IMR-90 (cell line): ENCODE measurements around the gene FUS. TPM values are rescaled to one million over a fixed set of nuclear protein-coding genes. Genes with fewer than 3 reads are reported as not detected.

Source experiments
- ATAC-seq: fragments of 200-7000 bp; cut with Tn5 transposase; 2 replicates; pipeline ENCODE4 v1.9.1; 2020; ENCODE audit warnings: low read depth, mild to moderate bottlenecking, moderate library complexity
- BruUV-seq: library from RNA; stranded (reverse); fragments of 400-500 nt; replicated peaks from 2 replicates; lab custom pipeline; 2021; lab: Mats Ljungman, UMichigan
- CTCF ChIA-PET: fragments of 300-600 bp; formaldehyde crosslinking; extraction: SDS; loops from one replicate; lab custom pipeline; 2021; ENCODE audit warnings: antibody characterized with exemption; lab: Yijun Ruan, JAX
- POLR2A ChIA-PET: fragments of 300-600 bp; sonication (Branson Sonifier 250); formaldehyde crosslinking; loops from one replicate; lab custom pipeline; 2022; ENCODE audit warnings: antibody characterized with exemption; ENCODE audit not compliant: unreplicated experiment; lab: Charles Lee
- DNase-seq: peaks from one replicate; pipeline ENCODE4 v3.0.0; 2013
- H2AFZ ChIP-seq: replicated peaks from 2 replicates; pipeline ENCODE3; 2013; ENCODE audit warnings: low read length, mild to moderate bottlenecking; ENCODE audit not compliant: poor library complexity
- H2AK5ac ChIP-seq: 2 replicates; pipeline ENCODE4 v1.6.1; 2013; ENCODE audit warnings: low read depth, low read length, inconsistent platforms
- H2AK9ac ChIP-seq: replicated peaks from 2 replicates; pipeline ENCODE3; 2013; ENCODE audit warnings: mild to moderate bottlenecking, low read depth, low read length, moderate library complexity; ENCODE audit not compliant: poor library complexity
- H2BK120ac ChIP-seq: 2 replicates; pipeline ENCODE4 v1.6.1; 2013; ENCODE audit warnings: low read depth, low read length, inconsistent platforms
- H2BK15ac ChIP-seq: 3 replicates; pipeline ENCODE4 v1.6.1; 2013; ENCODE audit warnings: low read depth, low read length, inconsistent platforms
- H2BK20ac ChIP-seq: 2 replicates; pipeline ENCODE4 v1.6.1; 2013; ENCODE audit warnings: low read depth, mild to moderate bottlenecking, inconsistent platforms, low read length, moderate library complexity
- H2BK5ac ChIP-seq: 2 replicates; pipeline ENCODE4 v1.6.1; 2013; ENCODE audit warnings: mild to moderate bottlenecking, low read depth, low read length, inconsistent platforms; ENCODE audit not compliant: poor library complexity, severe bottlenecking
- H3K14ac ChIP-seq: replicated peaks from 2 replicates; pipeline ENCODE4 v1.6.1; 2013; ENCODE audit warnings: low read depth, low read length, inconsistent platforms
- H3K18ac ChIP-seq: 2 replicates; pipeline ENCODE4 v1.6.1; 2013; ENCODE audit warnings: low read depth, low read length, control low read depth
- H3K23ac ChIP-seq: 2 replicates; pipeline ENCODE4 v1.6.1; 2013; ENCODE audit warnings: low read depth, low read length, inconsistent platforms
- H3K27ac ChIP-seq: 2 replicates; pipeline ENCODE4 v1.5.1; 2013; ENCODE audit warnings: mild to moderate bottlenecking, control low read depth, low read length; ENCODE audit not compliant: insufficient read depth
- H3K27me3 ChIP-seq: 2 replicates; pipeline ENCODE4 v1.6.1; 2013; ENCODE audit warnings: low read length; ENCODE audit not compliant: control insufficient read depth, insufficient read depth
- H3K36me3 ChIP-seq: 2 replicates; pipeline ENCODE4 v1.6.1; 2013; ENCODE audit warnings: low read length, mixed read lengths; ENCODE audit not compliant: control insufficient read depth, insufficient read depth
- H3K4ac ChIP-seq: 2 replicates; pipeline ENCODE4 v1.6.1; 2013; ENCODE audit warnings: low read depth, low read length, inconsistent platforms
- H3K4me1 ChIP-seq: 2 replicates; pipeline ENCODE4 v1.6.1; 2013; ENCODE audit warnings: low read length, mixed read lengths; ENCODE audit not compliant: control insufficient read depth, insufficient read depth
- H3K4me2 ChIP-seq: 2 replicates; pipeline ENCODE4 v1.6.1; 2013; ENCODE audit warnings: low read depth, mild to moderate bottlenecking, control low read depth, low read length, moderate library complexity
- H3K4me3 ChIP-seq: 2 replicates; pipeline ENCODE4 v1.5.1; 2013; ENCODE audit warnings: low read depth, mild to moderate bottlenecking, control low read depth, low read length, moderate library complexity; ENCODE audit not compliant: insufficient read depth
- H3K56ac ChIP-seq: 2 replicates; pipeline ENCODE4 v1.6.1; 2013; ENCODE audit warnings: low read length, inconsistent platforms; ENCODE audit not compliant: insufficient read depth; ENCODE audit errors: extremely low read depth
- H3K79me1 ChIP-seq, 2 experiments: 2 replicates each; pipeline ENCODE4 v1.6.1; 2013; ENCODE audit warnings: low read length in 2 of 2, inconsistent platforms in 1 of 2, low read depth in 1 of 2
- H3K9ac ChIP-seq: 2 replicates; pipeline ENCODE4 v1.6.1; 2013; ENCODE audit warnings: low read depth, low read length, control low read depth
- H3K9me1 ChIP-seq: 2 replicates; pipeline ENCODE4 v1.6.1; 2013; ENCODE audit warnings: low read length, inconsistent platforms; ENCODE audit not compliant: insufficient read depth
- H3K9me3 ChIP-seq: 2 replicates; pipeline ENCODE4 v1.6.1; 2013; ENCODE audit warnings: low read length; ENCODE audit not compliant: control insufficient read depth, insufficient read depth
- H4K20me1 ChIP-seq: 2 replicates; pipeline ENCODE4 v1.6.1; 2013; ENCODE audit warnings: low read length, inconsistent platforms; ENCODE audit not compliant: insufficient read depth
- H4K5ac ChIP-seq: 2 replicates; pipeline ENCODE4 v1.6.1; 2013; ENCODE audit warnings: mild to moderate bottlenecking, low read depth, low read length, control low read depth
- H4K8ac ChIP-seq, 2 experiments: 2 replicates each; pipeline ENCODE4 v1.6.1; 2013; ENCODE audit warnings: low read depth in 2 of 2, low read length in 2 of 2, control low read depth in 1 of 2, inconsistent platforms in 1 of 2
- H4K91ac ChIP-seq: 2 replicates; pipeline ENCODE4 v1.6.1; 2013; ENCODE audit warnings: low read depth, low read length, inconsistent platforms; ENCODE audit not compliant: insufficient read depth
- BHLHE40 ChIP-seq: fragments of 150-350 bp; IDR thresholded peaks from 2 replicates; pipeline ENCODE4 v1.6.1; 2016; ENCODE audit warnings: mild to moderate bottlenecking, low read depth, low read length
- MAFK ChIP-seq: IDR thresholded peaks from 2 replicates; pipeline ENCODE4 v1.6.1; 2012; ENCODE audit warnings: low read depth, low read length, improper control_type of control experiment
- MXI1 ChIP-seq: IDR thresholded peaks from 2 replicates; pipeline ENCODE4 v1.6.1; 2012; ENCODE audit warnings: low read depth, mild to moderate bottlenecking, low read length, moderate library complexity, borderline replicate concordance
- POLR2A ChIP-seq: IDR thresholded peaks from 2 replicates; pipeline ENCODE4 v1.6.1; 2012; ENCODE audit warnings: mild to moderate bottlenecking, low read depth, low read length
- WGBS, 2 experiments: methylation state at CpG; one replicate each; pipeline versions ENCODE4 v1.1.5 to v1.1.7; 2013; ENCODE audit warnings: missing lambda C conversion rate in 2 of 2; ENCODE audit not compliant: insufficient read length in 1 of 2; ENCODE audit errors: extremely low coverage in 2 of 2; 5-methylcytosine and 5-hydroxymethylcytosine counted together
- dilution Hi-C: fragments of 300-500 bp; cut with HindIII; formaldehyde crosslinking; loops from one replicate; pipeline ENCODE4 v1.14.3; 2018; ENCODE audit warnings: low sequenced_read_pairs; ENCODE audit not compliant: unreplicated experiment
- in situ Hi-C: fragments of 300-500 bp; cut with MboI; formaldehyde crosslinking; loops from 3 replicates; pipeline ENCODE4 v1.14.3; 2019; ENCODE audit warnings: low sequenced_read_pairs, inconsistent platforms, mixed read lengths
- intact Hi-C: fragments of 100-400 bp; cut with micrococcal nuclease; formaldehyde crosslinking; loops from 2 replicates; pipeline ENCODE4 v1.10.0; 2022
- polyA plus RNA-seq, 3 experiments: library from polyadenylated mRNA; depleted of rRNA; stranded (reverse); fragments of >200 nt; gene quantifications; 2 replicates each; pipeline ENCODE4 v1.2.3, GENCODE V29; 2012; ENCODE audit warnings: low replicate concordance in 1 of 3
- total RNA-seq: library from RNA; depleted of rRNA; stranded (reverse); fragments of >200 nt; gene quantifications from 2 replicates; pipeline ENCODE4 v1.2.3, GENCODE V29; 2012
- TF ChIP-seq, protein P1 (sequence below): conservative IDR thresholded peaks from 2 replicates; pipeline ENCODE4 v1.5.1; 2012; ENCODE audit warnings: mild to moderate bottlenecking, low read depth, low read length, improper control_type of control experiment

Gene FUS
- total and polyA plus RNA-seq, 2 of the 4 experiments (the other 2 are of a cell fraction), result 42.8 to 340 TPM

DNA sequence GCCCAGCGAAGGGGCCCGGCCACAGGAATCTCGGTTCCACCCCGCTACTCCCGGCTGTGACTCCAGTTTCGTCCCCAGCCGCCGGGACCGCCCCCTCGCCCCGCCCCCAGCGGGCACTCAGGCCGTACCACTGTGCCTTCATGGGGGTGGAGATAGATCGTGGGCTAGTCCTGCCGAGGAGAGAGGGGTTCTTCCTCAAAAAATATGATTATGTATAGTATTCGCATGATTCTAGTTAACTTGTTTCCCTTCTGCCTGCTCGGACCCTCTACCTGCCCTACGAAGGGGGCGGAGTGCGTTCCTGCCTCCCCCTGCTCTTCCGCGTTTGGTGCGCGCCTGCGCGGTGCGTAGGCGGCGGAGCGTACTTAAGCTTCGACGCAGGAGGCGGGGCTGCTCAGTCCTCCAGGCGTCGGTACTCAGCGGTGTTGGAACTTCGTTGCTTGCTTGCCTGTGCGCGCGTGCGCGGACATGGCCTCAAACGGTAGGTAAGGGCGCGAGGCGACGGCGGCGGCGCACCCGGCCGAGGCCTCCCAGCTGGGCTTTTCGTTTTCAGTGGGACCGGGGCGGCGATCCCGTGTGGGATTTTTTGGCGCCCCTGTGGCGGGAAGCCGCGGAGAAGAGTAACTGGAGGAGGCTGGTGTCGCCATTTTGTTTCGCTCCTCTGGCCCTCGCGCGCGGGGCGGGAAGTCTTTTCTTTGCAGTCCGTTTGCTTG lies at the start of gene FUS (continued):
- TF ChIP-seq, protein P1, sequence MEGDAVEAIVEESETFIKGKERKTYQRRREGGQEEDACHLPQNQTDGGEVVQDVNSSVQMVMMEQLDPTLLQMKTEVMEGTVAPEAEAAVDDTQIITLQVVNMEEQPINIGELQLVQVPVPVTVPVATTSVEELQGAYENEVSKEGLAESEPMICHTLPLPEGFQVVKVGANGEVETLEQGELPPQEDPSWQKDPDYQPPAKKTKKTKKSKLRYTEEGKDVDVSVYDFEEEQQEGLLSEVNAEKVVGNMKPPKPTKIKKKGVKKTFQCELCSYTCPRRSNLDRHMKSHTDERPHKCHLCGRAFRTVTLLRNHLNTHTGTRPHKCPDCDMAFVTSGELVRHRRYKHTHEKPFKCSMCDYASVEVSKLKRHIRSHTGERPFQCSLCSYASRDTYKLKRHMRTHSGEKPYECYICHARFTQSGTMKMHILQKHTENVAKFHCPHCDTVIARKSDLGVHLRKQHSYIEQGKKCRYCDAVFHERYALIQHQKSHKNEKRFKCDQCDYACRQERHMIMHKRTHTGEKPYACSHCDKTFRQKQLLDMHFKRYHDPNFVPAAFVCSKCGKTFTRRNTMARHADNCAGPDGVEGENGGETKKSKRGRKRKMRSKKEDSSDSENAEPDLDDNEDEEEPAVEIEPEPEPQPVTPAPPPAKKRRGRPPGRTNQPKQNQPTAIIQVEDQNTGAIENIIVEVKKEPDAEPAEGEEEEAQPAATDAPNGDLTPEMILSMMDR, result no peak
- peak; percentile 99 for TF ChIP-seq BHLHE40

DNA sequence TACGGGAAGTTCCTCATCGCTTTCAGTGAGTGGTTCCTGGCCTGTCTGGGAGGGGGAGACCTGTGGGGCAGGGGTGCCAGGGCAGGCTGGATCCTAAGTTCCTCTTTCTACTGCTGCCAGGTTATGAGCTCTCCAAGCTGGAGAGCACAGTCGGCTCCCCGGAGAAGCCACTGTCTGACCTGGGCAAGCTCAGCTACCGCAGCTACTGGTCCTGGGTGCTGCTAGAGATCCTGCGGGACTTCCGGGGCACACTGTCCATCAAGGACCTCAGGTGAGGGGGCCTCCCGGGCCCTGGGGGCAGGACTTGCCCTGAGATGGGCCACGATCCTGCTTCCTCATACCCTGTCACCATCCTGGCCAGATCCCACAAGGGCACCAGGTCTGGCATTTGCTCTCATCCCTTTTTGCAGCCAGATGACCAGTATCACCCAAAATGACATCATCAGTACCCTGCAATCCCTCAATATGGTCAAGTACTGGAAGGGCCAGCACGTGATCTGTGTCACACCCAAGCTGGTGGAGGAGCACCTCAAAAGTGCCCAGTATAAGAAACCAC lies 49.5 kb upstream of the FUS start:
- Histone ChIP-seq H2BK15ac (no peak overlapping the region), H3K36me3 (peaks cover 36% of the 10 kb centered on the region), H2BK120ac (no peak overlapping the region), H2BK20ac (no peak overlapping the region), H3K27ac (no peak overlapping the region), H3K9ac (no peak overlapping the region), H3K23ac (no peak overlapping the region), H3K4me3 (no peak overlapping the region), H4K20me1 (no peaks in the 10 kb centered on the region), H3K14ac (no peak overlapping the region), H4K91ac (no peak overlapping the region), H2AK5ac (no peak overlapping the region), H3K4me1 (0 out of 2 replicates have a peak, but pooled peaks cover 3% of the 10 kb centered on the region), H3K27me3 (no peaks in the 10 kb centered on the region; the same call in 1 of the 2 replicates), H3K4ac (no peak overlapping the region), H2AK9ac (no peak overlapping the region), H3K56ac (no peak overlapping the region), H4K8ac (no peak overlapping the region), H3K4me2 (no peak overlapping the region), H3K9me1 (peaks cover 3% of the 10 kb centered on the region; the same call in 1 of the 2 replicates), H3K18ac (no peak overlapping the region), H2AFZ (no peak overlapping the region), H3K79me1 (no peaks in the 10 kb centered on the region), H2BK5ac (no peak overlapping the region), H4K5ac (no peak overlapping the region), H3K9me3 (no peaks in the 10 kb centered on the region)
- CTCF ChIA-PET, result no interaction called here
- BruUV-seq, result no TSS peak
- TF ChIP-seq, protein P1, result no peak
- no peak for TF ChIP-seq MXI1
- no peak for TF ChIP-seq MAFK
- TF ChIP-seq POLR2A, result no peak
- ATAC-seq (no peak), DNase-seq (no peak)
- POLR2A ChIA-PET, result no interaction called here
- dilution Hi-C loops (no loop called here), intact Hi-C loops (no loop called here), in situ Hi-C loops (no loop called here)
- WGBS, 2 experiments, result 100% methylated on average over 1 of the region's 10 CpGs; no CpG with 5 or more reads in 1 of the 2 experiments
